ENCODE data around the gene KRTAP4-4. TPM values are rescaled to one million over a fixed set of nuclear protein-coding genes. Genes with fewer than 3 reads are reported as not detected.
A peak's percentile ranks its signal among the peaks of the same experiment; 100 is the strongest.
"Not testable (repeated sequence)": the region's sequence is repeated elsewhere in the genome, so short reads cannot be mapped to it uniquely, and the experiment has no call there.

Gene KRTAP4-4
- total RNA-seq, 2 donors from 2014 or later = not detected

DNA sequence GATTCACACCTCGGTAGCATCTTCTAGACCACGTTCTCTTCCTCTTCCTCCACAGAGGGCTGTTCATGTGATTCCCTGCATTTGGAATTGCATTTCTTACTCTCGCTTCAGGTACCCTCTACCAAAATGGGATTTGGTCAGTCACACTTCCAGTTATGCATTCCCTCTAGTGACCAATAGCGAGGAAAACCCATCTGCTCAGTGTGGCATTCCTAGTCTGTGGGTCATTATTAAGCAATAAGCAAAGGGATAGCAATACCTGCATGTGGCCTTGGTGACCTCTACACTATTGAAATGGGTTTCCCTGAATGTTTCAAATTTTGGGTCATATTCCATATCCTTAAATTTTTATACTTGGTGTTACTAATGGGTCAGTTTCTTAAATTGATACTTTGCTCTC lies 10.5 kb downstream of the KRTAP4-4 start:
- no peak for DNase-seq (ENCODE audit: low spot score)
- intact Hi-C loops (cut with DNase I) = no loop called here

GRCh38 chr17:41149652-41149985 lies 10.9 kb downstream of the KRTAP4-4 start, which contains the start of gene KRTAP4-5:
Gene KRTAP4-5 (minus strand): TSS chr17:41149825. CDS start chr17:41149767, 58 bp downstream.
- intact Hi-C loops (cut with DNase I) = no loop called here

DNA sequence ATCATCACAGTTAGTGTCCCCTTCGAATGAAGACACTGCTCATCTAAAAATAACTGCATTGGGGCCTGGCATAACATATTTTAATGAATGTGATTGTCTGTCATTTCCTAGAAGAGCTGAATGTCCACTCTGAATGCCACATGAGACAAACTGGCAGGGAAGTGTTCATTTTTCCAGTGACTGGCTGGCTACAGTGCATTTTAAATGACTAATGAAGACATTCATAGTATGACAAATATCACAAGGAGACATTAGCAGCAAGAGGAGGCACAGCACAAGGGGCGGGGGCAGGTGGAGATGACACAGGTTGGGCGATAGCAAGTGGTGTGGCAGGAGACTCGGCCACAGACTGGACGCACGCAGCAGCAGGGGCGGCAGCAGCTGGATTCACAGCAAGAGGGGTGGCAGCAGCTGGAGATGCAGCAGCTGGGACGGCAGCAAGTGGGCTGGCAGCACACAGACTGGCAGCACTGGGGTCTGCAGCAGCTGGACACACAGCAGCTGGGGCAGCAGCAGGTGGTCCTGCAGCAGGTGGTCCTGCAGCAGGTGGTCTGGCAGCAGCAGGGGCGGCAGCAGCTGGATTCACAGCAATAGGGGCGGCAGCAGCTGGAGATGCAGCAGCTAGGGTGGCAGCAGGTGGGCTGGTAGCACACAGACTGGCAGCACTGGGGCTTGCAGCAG lies 11.4 kb downstream of the KRTAP4-4 start:
- DNase-seq (ENCODE audit: low spot score); intact Hi-C loops (cut with DNase I): not testable (repeated sequence)

More at GRCh38 chr17:41149652-41149985, 10.9 kb downstream of the KRTAP4-4 start, which contains the start of gene KRTAP4-5:
- no peak for DNase-seq (ENCODE audit: low spot score)

- intact Hi-C loops (cut with DNase I) = no loop called here
- DNase-seq (ENCODE audit: low spot score) = no peak
These were observed 12.9 kb downstream of the KRTAP4-4 start for GRCh38 chr17:41147531-41148204.

- no peak for DNase-seq (ENCODE audit: low spot score)
- intact Hi-C loops (cut with DNase I) = no loop called here
These were observed 15.3 kb downstream of the KRTAP4-4 start for GRCh38 chr17:41145261-41145660.

DNA sequence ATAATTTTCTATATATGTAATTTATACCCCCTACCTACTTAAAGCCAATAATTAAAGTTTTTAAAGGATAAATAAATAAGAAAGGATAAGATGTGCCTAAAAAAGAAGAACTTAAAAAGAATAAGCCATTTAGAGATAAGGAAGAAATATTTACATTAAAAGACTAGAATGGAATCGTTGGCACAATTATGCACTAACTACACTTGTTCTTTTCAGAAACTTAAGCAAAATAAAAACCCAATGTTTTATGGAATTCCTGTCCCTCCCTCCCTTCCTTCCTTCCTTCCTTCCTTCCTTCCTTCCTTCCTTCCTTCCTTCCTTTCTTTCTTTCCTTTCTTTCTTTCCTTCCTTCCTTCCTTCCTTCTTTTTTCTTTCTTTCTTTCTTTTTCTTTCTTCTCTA lies 15.7 kb downstream of the KRTAP4-4 start:
- intact Hi-C loops (cut with DNase I) = no loop called here
- DNase-seq (ENCODE audit: low spot score) = no peak

DNA sequence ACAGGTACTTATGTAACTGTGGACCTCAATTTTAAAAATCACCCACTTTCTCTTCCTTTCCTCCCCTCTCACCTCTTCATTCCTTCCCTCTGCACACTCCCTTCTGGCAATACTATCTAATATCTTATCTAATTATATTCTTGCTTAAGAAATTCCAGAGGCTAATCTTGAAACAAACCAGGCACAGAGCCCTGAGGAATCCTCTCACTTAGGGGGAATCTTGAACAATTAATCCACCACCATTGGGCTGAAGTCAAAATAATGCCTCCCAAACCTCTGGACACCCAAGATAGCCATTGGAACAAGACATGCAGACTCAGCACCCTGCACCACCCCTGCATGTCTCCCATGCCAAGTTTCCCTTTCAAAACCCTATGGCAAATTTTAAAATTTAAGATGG lies 19.2 kb downstream of the KRTAP4-4 start:
- intact Hi-C loops (cut with DNase I) = no loop called here
- DNase-seq (ENCODE audit: low spot score) = no peak

GRCh38 chr17:41140360-41141131 lies 20.0 kb downstream of the KRTAP4-4 start, which contains the start of gene KRTAP4-6:
Gene KRTAP4-6 (minus strand): TSS chr17:41140544. CDS start chr17:41140487, 57 bp downstream.
- no peak for DNase-seq (ENCODE audit: low spot score)
- intact Hi-C loops (cut with DNase I) = no loop called here

DNA sequence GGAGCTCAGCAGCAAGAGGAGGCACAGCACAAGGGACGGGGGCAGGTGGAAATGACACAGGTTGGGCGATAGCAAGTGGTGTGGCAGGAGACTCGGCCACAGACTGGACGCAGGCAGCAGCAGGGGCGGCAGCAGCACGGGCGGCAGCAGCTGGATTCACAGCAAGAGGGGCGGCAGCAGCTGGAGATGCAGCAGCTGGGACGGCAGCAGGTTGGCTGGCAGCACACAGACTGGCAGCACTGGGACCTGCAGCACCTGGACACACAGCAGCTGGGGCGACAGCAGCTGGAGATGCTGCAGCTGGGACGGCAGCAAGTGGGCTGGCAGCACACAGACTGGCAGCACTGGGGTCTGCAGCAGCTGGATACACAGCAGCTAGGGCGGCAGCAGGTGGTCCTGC lies 20.7 kb downstream of the KRTAP4-4 start:
- DNase-seq (ENCODE audit: low spot score) = peak; percentile 67
- intact Hi-C loops (cut with DNase I) = not testable (repeated sequence)

DNA sequence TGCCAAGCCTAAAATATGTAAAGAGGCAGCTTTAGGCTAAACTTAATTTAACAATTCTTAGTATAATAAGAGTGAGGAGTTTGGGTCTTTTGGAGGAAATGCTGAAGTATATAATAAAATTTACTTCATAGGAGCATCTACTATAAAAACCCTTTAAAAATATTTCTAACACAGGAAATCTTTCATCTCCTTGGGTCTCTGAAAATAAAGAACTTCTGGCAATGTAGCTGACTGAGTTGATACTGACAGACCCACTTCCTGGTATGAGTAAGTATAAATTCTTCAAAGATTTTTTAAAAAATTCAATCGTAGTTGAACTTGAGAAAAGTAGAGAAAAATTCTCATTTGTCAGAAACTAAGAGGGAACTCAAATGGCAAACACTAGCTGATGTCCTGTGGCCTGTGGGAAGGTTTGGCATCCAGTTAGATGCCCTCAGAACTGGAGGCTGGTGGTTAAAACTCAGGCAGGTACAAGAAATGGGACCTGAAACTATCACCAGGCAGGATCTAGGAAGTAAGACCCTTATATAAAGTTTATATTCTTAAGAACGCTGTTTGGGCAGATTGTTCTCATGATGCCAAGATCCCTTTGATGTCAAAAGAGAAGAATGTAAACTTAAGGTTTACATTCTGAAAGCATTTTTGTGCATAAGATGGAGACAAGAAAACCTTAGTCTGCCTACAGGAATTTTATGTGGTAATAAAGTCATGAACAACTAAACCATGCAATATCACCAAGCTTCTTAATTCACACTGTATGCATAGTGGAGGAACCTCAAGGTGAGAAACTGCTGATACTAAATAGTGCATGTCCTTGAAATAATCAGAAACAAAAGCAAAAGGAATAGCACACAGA lies 26.4 kb downstream of the KRTAP4-4 start:
- intact Hi-C loops (cut with DNase I) = no loop called here
- no peak for DNase-seq (ENCODE audit: low spot score)

GRCh38 chr17:41131979-41132378 lies 28.6 kb downstream of the KRTAP4-4 start:
- no peak for DNase-seq (ENCODE audit: low spot score)
- intact Hi-C loops (cut with DNase I) = no loop called here

GRCh38 chr17:41127371-41127770 lies 33.2 kb downstream of the KRTAP4-4 start:
- intact Hi-C loops (cut with DNase I) = no loop called here
- no peak for DNase-seq (ENCODE audit: low spot score)

- intact Hi-C loops (cut with DNase I) = no loop called here
- no peak for DNase-seq (ENCODE audit: low spot score)
These were observed 34.1 kb downstream of the KRTAP4-4 start for GRCh38 chr17:41126412-41126811.

GRCh38 chr17:41125064-41125463 lies 35.5 kb downstream of the KRTAP4-4 start:
- intact Hi-C loops (cut with DNase I) = no loop called here
- no peak for DNase-seq (ENCODE audit: low spot score)

GRCh38 chr17:41123991-41124371 lies 36.6 kb downstream of the KRTAP4-4 start, which contains the start of gene KRTAP4-12:
Gene KRTAP4-12 (minus strand): TSS chr17:41124182. CDS start chr17:41124122, 60 bp downstream.
- intact Hi-C loops (cut with DNase I); DNase-seq (ENCODE audit: low spot score): not testable (repeated sequence)

DNA sequence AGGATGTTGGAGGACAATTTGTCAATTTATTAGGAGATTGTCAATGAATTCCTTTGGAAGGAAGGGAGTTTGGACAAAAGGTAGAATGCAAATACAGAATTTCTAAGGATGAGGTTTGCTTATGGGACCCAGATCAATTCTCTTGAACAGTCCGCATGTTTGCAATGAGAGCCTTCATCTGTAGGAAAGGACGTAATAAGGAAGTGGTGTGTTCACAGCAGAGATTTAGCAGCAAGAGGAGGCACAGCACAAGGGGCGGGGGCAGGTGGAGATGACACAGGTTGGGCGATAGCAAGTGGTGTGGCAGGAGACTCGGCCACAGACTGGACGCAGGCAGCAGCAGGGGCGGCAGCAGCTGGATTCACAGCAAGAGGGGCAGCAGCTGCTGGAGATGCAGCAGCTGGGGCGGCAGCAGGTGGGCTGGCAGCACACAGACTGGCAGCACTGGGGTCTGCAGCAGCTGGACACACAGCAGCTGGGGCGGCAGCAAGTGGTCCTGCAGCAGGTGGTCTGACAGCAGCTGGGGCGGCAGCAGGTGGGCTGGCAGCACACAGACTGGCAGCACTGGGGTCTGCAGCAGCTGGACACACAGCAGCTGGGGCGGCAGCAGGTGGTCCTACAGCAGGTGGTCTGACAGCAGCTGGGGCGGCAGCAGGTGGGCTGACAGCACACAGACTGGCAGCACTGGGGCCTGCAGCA lies 37.1 kb downstream of the KRTAP4-4 start:
- intact Hi-C loops (cut with DNase I); DNase-seq (ENCODE audit: low spot score): not testable (repeated sequence)

GRCh38 chr17:41121742-41122141 lies 38.8 kb downstream of the KRTAP4-4 start:
- intact Hi-C loops (cut with DNase I) = no loop called here
- DNase-seq (ENCODE audit: low spot score) = no peak

All from posterior vena cava (tissue), 2 donors.